HepG2 (cell line): ENCODE measurements around the gene SPATS2. TPM values are rescaled to one million over a fixed set of nuclear protein-coding genes. Genes with fewer than 3 reads are reported as not detected.

ENCODE experiments used
- ATF3 ChIP-seq: sonication (generic); formaldehyde crosslinking; IDR thresholded peaks from 2 replicates; pipeline ENCODE4 v1.4.0; 2020; ENCODE audit warnings: missing genetic modification reagents
- BORCS8-MEF2B ChIP-seq: sonication (generic); formaldehyde crosslinking; IDR thresholded peaks from 2 replicates; pipeline ENCODE4 v1.8.0; 2022; ENCODE audit warnings: mild to moderate bottlenecking, missing genetic modification reagents
- CHD4 ChIP-seq: fragments of 200-600 bp; sonication (generic); IDR thresholded peaks from 2 replicates; pipeline ENCODE4 v1.7.0; 2017; ENCODE audit warnings: mild to moderate bottlenecking, low read length, borderline replicate concordance
- CREBL2 ChIP-seq: sonication (generic); formaldehyde crosslinking; IDR thresholded peaks from 2 replicates; pipeline ENCODE4 v1.8.1; 2023; ENCODE audit warnings: missing genetic modification reagents, mild to moderate bottlenecking, borderline replicate concordance
- ISX ChIP-seq: sonication (generic); formaldehyde crosslinking; conservative IDR thresholded peaks from 2 replicates; pipeline ENCODE4 v1.5.0; 2020; ENCODE audit warnings: missing genetic modification reagents
- MEF2D ChIP-seq: sonication (generic); formaldehyde crosslinking; IDR thresholded peaks from 2 replicates; pipeline ENCODE4 v1.5.1; 2020; ENCODE audit warnings: mild to moderate bottlenecking, missing genetic modification reagents
- MTERF4 ChIP-seq: sonication (generic); formaldehyde crosslinking; IDR thresholded peaks from 2 replicates; pipeline ENCODE4 v1.8.0; 2023; ENCODE audit warnings: mild to moderate bottlenecking, missing genetic modification reagents
- NR2F6 ChIP-seq, 2 experiments: IDR thresholded peaks; 2 replicates each; pipeline ENCODE4 v1.6.1; 2016; ENCODE audit warnings: antibody characterized with exemption in 1 of 2, mild to moderate bottlenecking in 1 of 2
- PCBP2 ChIP-seq: fragments of 200-400 bp; formaldehyde crosslinking; optimal IDR thresholded peaks from 2 replicates; pipeline ENCODE3; 2018; ENCODE audit warnings: low read length, low read depth; ENCODE audit not compliant: poor library complexity, severe bottlenecking
- PREB ChIP-seq: sonication (generic); formaldehyde crosslinking; IDR thresholded peaks from 2 replicates; pipeline ENCODE4 v1.4.0; 2020; ENCODE audit warnings: missing genetic modification reagents
- REPIN1 ChIP-seq: sonication (generic); formaldehyde crosslinking; IDR thresholded peaks from 2 replicates; pipeline ENCODE4 v1.8.0; 2022; ENCODE audit warnings: missing genetic modification reagents, low read depth, mild to moderate bottlenecking, borderline replicate concordance
- YEATS4 ChIP-seq: sonication (generic); formaldehyde crosslinking; IDR thresholded peaks from 2 replicates; pipeline ENCODE4 v1.4.0; 2020; ENCODE audit warnings: missing genetic modification reagents, borderline replicate concordance
- ZFP90 ChIP-seq: sonication (generic); formaldehyde crosslinking; IDR thresholded peaks from 2 replicates; pipeline ENCODE4 v1.8.0; 2022; ENCODE audit warnings: missing genetic modification reagents, mild to moderate bottlenecking, inconsistent platforms, borderline replicate concordance
- ZNF225 ChIP-seq: sonication (generic); formaldehyde crosslinking; IDR thresholded peaks from 2 replicates; pipeline ENCODE4 v1.4.0; 2020; ENCODE audit warnings: mild to moderate bottlenecking, missing genetic modification reagents
- ZNF451 ChIP-seq: sonication (generic); formaldehyde crosslinking; IDR thresholded peaks from 2 replicates; pipeline ENCODE4 v1.5.0; 2020; ENCODE audit warnings: mild to moderate bottlenecking, missing genetic modification reagents
- ZNF616 ChIP-seq: sonication (generic); formaldehyde crosslinking; IDR thresholded peaks from 2 replicates; pipeline ENCODE4 v1.5.0; 2020; ENCODE audit warnings: low read depth, mild to moderate bottlenecking, missing genetic modification reagents
- ZNF660 ChIP-seq: sonication (generic); formaldehyde crosslinking; IDR thresholded peaks from 2 replicates; pipeline ENCODE4 v1.5.1; 2020; ENCODE audit warnings: mild to moderate bottlenecking, low read depth, missing genetic modification reagents, borderline replicate concordance
- ZNF839 ChIP-seq: sonication (generic); formaldehyde crosslinking; IDR thresholded peaks from 2 replicates; pipeline ENCODE4 v1.4.0; 2020; ENCODE audit warnings: missing genetic modification reagents, mild to moderate bottlenecking, borderline replicate concordance
- polyA plus RNA-seq, 8 experiments: library from polyadenylated mRNA; depleted of rRNA in 3 of 8; stranded (reverse) in 7 of 8; unstranded in 1 of 8; fragments of >200 nt; fragmentation: Illumina TruSeq in 4 of 8; extraction: Trizol in 4 of 8; gene quantifications; 2 replicates each; pipeline versions ENCODE4 v1.2.1 to v1.2.3, GENCODE V29; 2011 to 2016; ENCODE audit warnings: low read depth in 4 of 8, missing spikeins in 1 of 8, mixed read lengths in 1 of 8; ENCODE audit not compliant: insufficient read depth in 1 of 8
- total RNA-seq, 5 experiments: library from RNA; depleted of rRNA; stranded (reverse); fragments of >200 nt; fragmentation: Illumina TruSeq; extraction: Trizol; gene quantifications; 2 replicates each; pipeline ENCODE4 v1.2.3, GENCODE V29; 2016; ENCODE audit warnings: low read depth in 1 of 5

SPATS2 gene
- total and polyA plus RNA-seq, 2 of the 13 experiments (the other 11 are each of a cell fraction or from before 2014, with no cell fraction given): 19.3 to 28.1 TPM

GRCh38 chr12:49322708-49323523 is 44.3 kb upstream of the SPATS2 start, which contains the start of gene TROAP (continued):
- TF ChIP-seq PREB (CRISPR knock-in tag) (no peak), ZNF660 (CRISPR knock-in tag) (no peak), NR2F6 (IDR thresholded peaks at IDR 0.05) (no peak), NR2F6 (CRISPR knock-in tag; IDR thresholded peaks at IDR 0.05) (no peak), ZNF225 (CRISPR knock-in tag) (no peak), MTERF4 (CRISPR knock-in tag) (no peak), ZNF839 (CRISPR knock-in tag) (no peak), BORCS8-MEF2B (CRISPR knock-in tag) (peak; percentile 84), ISX (CRISPR knock-in tag) (no peak), CHD4 (no peak), ZFP90 (CRISPR knock-in tag) (peak; percentile 47; the same call in 1 of the 2 replicates), PCBP2 (no peak), CREBL2 (no peak), ATF3 (CRISPR knock-in tag) (no peak), ZNF616 (no peak), MEF2D (CRISPR knock-in tag) (no peak), ZNF451 (CRISPR knock-in tag) (no peak), YEATS4 (CRISPR knock-in tag) (peak; percentile 51; the same call in 1 of the 2 replicates), REPIN1 (CRISPR knock-in tag) (no peak; the same call in 1 of the 2 replicates)
